Measurements from ENCODE around the gene DCT. TPM values are rescaled to one million over a fixed set of nuclear protein-coding genes. Genes with fewer than 3 reads are reported as not detected.

DCT gene
- total RNA-seq, 2 experiments from 2014 or later: 0.10 TPM; not detected in 1

DNA sequence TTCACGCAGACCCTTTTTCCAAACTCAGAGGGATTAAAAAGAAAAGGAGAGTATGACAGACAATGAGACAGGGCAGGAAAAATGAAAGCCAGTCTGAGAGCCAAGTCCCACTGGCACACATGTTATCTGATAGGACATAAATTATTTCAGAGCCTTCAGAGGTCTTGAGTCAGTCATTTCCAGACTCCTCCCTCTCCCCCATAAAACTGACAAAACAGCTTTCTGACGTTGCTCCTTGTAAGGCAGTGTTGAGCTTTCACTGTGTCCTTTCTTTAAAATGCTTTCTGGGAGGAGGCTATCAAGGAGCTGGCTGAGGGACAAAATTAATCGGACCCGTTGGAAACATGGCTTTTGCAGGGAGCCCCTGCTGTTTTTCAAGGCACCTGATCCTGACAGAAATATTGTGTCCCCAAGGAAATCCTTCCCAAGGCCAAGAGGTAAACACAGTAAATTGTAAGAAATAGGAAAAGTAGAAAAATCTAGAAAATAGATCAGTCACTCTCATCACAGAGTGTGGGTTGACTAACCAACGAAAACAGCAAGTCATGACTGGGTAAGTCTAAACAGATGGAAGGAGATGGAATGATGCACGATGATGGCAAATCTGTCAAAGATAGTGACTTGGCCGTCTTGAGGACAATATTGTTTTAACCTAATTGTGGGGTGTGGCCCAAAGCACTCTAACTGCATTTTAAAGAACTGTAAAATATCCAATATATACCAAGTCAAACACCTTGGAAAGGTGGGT lies 89.7 kb downstream of the DCT start:
- Mint-ChIP-seq H3K27me3 (ENCODE audit: low read depth) (peaks cover 2% of the 10 kb centered on the region), H3K4me3 (no peak overlapping the region), H3K9me3 (no peaks in the 10 kb centered on the region), H3K27ac (no peak overlapping the region), H3K36me3 (ENCODE audit: low read depth) (no peaks in the 10 kb centered on the region), H3K4me1 (ENCODE audit: low read depth) (no peaks in the 10 kb centered on the region)
- DNase-seq: no peak
- CTCF ChIA-PET: no interaction called here
- intact Hi-C loops (cut with micrococcal nuclease): no loop called here

DNA sequence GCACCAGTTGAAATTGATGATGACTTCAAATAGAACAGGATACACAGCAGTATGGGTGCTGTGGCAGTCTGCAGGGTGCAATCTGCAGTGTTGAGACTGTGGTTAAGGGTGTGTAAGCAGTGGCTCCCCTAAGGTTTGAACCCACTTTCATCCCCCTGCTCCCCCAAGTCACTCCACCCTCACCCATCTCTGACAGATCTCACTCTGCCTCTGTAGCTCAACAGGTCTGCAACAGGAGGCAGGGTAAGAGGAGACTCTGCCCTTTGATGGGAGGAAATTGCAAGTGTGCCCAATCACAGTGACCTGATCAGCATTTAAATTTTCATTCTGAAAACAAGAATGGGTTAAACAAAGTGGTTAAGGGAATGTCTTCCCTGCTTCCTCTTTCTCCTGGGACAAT lies 92.4 kb downstream of the DCT start:
- H3K9me3 Mint-ChIP-seq: no peaks in the 10 kb centered on the region
- intact Hi-C loops (cut with micrococcal nuclease): no loop called here
- no peak for DNase-seq
- no peak overlapping the region for H3K27ac Mint-ChIP-seq
- no peaks in the 10 kb centered on the region for H3K4me1 Mint-ChIP-seq (ENCODE audit: low read depth)
- no peaks in the 10 kb centered on the region for H3K36me3 Mint-ChIP-seq (ENCODE audit: low read depth)
- CTCF ChIA-PET: interaction anchor here (1.0 kb wide), 1 partner anchor 28 kb away, joined by 4 read pairs; no protein-coding TSS in a partner anchor
- H3K4me3 Mint-ChIP-seq: no peak overlapping the region
- peaks cover 4% of the 10 kb centered on the region for H3K27me3 Mint-ChIP-seq (ENCODE audit: low read depth)

Other genes starting within 250 kb of the DCT start
- 10 to 100 TPM; 14.0 to 15.5 TPM for gene TGDS, start 116.5 kb upstream of the DCT start, total RNA-seq
- 1 to 10 TPM; 5.6 to 5.7 TPM for gene GPR180, start 122.2 kb upstream of the DCT start, total RNA-seq
- gene SOX21, start 232.9 kb upstream of the DCT start, total RNA-seq: not detected